T-helper 2 cell treated with Interferon-gamma antibody and Interleukin-4, amounts not matched to agents 100 ng/mL and 5 ng/mL, for 36 hours (primary cell): ENCODE data around the gene DMRTC2. TPM values are rescaled to one million over a fixed set of nuclear protein-coding genes. Genes with fewer than 3 reads are reported as not detected.

Experiments
- intact Hi-C: fragments of 100-400 bp; cut with micrococcal nuclease; formaldehyde crosslinking; loops from one replicate; pipeline ENCODE4 v1.15.1; 2023
- total RNA-seq: library from RNA; stranded (reverse); gene quantifications from 2 replicates; pipeline ENCODE4 v1.2.3, GENCODE V29; 2022

DMRTC2 gene
- total RNA-seq, 1 donor from 2014 or later = not detected

GRCh38 chr19:41845051-41845590, 279 bp downstream of the DMRTC2 start:
- intact Hi-C loops = no loop called here

GRCh38 chr19:41847351-41848105, 2.7 kb downstream of the DMRTC2 start:
- intact Hi-C loops = no loop called here

GRCh38 chr19:41848666-41849065, 3.8 kb downstream of the DMRTC2 start:
- intact Hi-C loops = no loop called here

GRCh38 chr19:41849067-41849466, 4.2 kb downstream of the DMRTC2 start:
- intact Hi-C loops = no loop called here

GRCh38 chr19:41850381-41850780, 5.5 kb downstream of the DMRTC2 start:
- intact Hi-C loops = no loop called here

- intact Hi-C loops = no loop called here
Observed at GRCh38 chr19:41851456-41851855, 6.6 kb downstream of the DMRTC2 start.

GRCh38 chr19:41853344-41853743, 8.5 kb downstream of the DMRTC2 start:
- intact Hi-C loops = no loop called here

GRCh38 chr19:41853768-41854167, 8.9 kb downstream of the DMRTC2 start:
- intact Hi-C loops = no loop called here

GRCh38 chr19:41859213-41859617, 14.4 kb downstream of the DMRTC2 start:
- intact Hi-C loops = loop anchor here (1.0 to 5.0 kb wide), 3 partner anchors 76 to 218 kb away; partner anchors contain the start of genes RABAC1 and ZNF574

- intact Hi-C loops = loop anchor here (1.0 to 5.0 kb wide), 5 partner anchors 11 to 217 kb away; partner anchors contain the start of genes RABAC1 and ZNF574
Observed at GRCh38 chr19:41859618-41860418, 15.0 kb downstream of the DMRTC2 start, which contains the start of gene RPS19. TSS of gene RPS19 (plus strand) at chr19:41860255. CDS start at chr19:41860775, 520 bp downstream.

- intact Hi-C loops = loop anchor here (1.0 kb wide), 2 partner anchors 11 to 24 kb away; no protein-coding TSS in a partner anchor
Observed at GRCh38 chr19:41860419-41861115, 15.7 kb downstream of the DMRTC2 start.

- intact Hi-C loops = no loop called here
Observed at GRCh38 chr19:41861116-41861768, 16.4 kb downstream of the DMRTC2 start.

GRCh38 chr19:41861846-41862245, 17.0 kb downstream of the DMRTC2 start:
- intact Hi-C loops = no loop called here

- intact Hi-C loops = no loop called here
Observed at GRCh38 chr19:41862445-41862986, 17.7 kb downstream of the DMRTC2 start.

GRCh38 chr19:41863209-41863931, 18.5 kb downstream of the DMRTC2 start:
- intact Hi-C loops = no loop called here

- intact Hi-C loops = no loop called here
Observed at GRCh38 chr19:41864374-41864773, 19.5 kb downstream of the DMRTC2 start.

- intact Hi-C loops = no loop called here
Observed at GRCh38 chr19:41866284-41866683, 21.4 kb downstream of the DMRTC2 start.

- intact Hi-C loops = no loop called here
Observed at GRCh38 chr19:41868120-41868988, 23.5 kb downstream of the DMRTC2 start.

GRCh38 chr19:41868989-41869300, 24.1 kb downstream of the DMRTC2 start:
- intact Hi-C loops = no loop called here
